ENCODE results near the gene RFX2. TPM values are rescaled to one million over a fixed set of nuclear protein-coding genes. Genes with fewer than 3 reads are reported as not detected.

The RFX2 gene
- 2.9 and 3.8 TPM in 2 replicates for total RNA-seq (2014; rRNA removed; shearing (Covaris generic))

GRCh38 chr19:6110360-6110977 is at the start of gene RFX2:
RFX2 (minus strand) TSS chr19:6110500; CDS start chr19:6047496, 63,004 bp downstream.
- Histone ChIP-seq H3K36me3 (replicated peaks; ENCODE audit: control insufficient read depth, insufficient read depth, low read length) (no peaks in the 10 kb centered on the region), H3K4me3 (ENCODE audit: insufficient read depth, low read depth, low read length) (peak within 1 kb of the TSS; percentile 60), H3K27me3 (ENCODE audit: control insufficient read depth, insufficient read depth, low read length) (peaks cover 24% of the 10 kb centered on the region)
- peak; percentile 99 for DNase-seq

- DNase-seq = no peak
- H3K27me3 ChIP-seq (ENCODE audit: control insufficient read depth, insufficient read depth, low read length) = no peaks in the 10 kb centered on the region
- H3K36me3 ChIP-seq (replicated peaks; ENCODE audit: control insufficient read depth, insufficient read depth, low read length) = no peaks in the 10 kb centered on the region
- no peak overlapping the region for H3K4me3 ChIP-seq (ENCODE audit: insufficient read depth, low read depth, low read length)
These were observed 45.7 kb upstream of the RFX2 start for GRCh38 chr19:6156033-6156432.

- DNase-seq = no peak
- no peaks in the 10 kb centered on the region for H3K27me3 ChIP-seq (ENCODE audit: control insufficient read depth, insufficient read depth, low read length)
- no peaks in the 10 kb centered on the region for H3K36me3 ChIP-seq (replicated peaks; ENCODE audit: control insufficient read depth, insufficient read depth, low read length)
- H3K4me3 ChIP-seq (ENCODE audit: insufficient read depth, low read depth, low read length) = no peak overlapping the region
These were observed 40.0 kb upstream of the RFX2 start for GRCh38 chr19:6150289-6150688.

DNA sequence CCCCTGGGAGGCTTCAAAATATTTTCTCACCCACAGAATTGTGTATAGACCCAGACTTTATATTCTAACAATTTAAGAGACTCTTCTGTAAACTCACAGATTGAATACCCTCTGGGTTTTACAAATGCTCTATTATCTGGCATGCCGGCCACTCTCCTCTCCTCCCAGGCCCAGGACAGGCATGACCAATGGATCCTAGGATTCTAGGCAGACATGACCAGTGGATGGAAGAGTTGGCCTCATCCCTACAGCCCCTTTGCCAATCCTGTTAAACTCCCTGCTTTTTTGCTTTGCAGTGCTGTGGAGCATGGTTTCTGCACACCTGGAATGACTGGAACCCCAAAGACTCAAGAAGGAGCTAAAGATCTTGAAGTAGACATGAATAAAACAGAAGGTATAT is 30.9 kb upstream of the RFX2 start:
- H3K27me3 ChIP-seq (ENCODE audit: control insufficient read depth, insufficient read depth, low read length) = no peaks in the 10 kb centered on the region
- no peaks in the 10 kb centered on the region for H3K36me3 ChIP-seq (replicated peaks; ENCODE audit: control insufficient read depth, insufficient read depth, low read length)
- H3K4me3 ChIP-seq (ENCODE audit: insufficient read depth, low read depth, low read length) = no peak overlapping the region
- no peak for DNase-seq

- no peaks in the 10 kb centered on the region for H3K27me3 ChIP-seq (ENCODE audit: control insufficient read depth, insufficient read depth, low read length)
- DNase-seq = no peak
- H3K36me3 ChIP-seq (replicated peaks; ENCODE audit: control insufficient read depth, insufficient read depth, low read length) = no peaks in the 10 kb centered on the region
- no peak overlapping the region for H3K4me3 ChIP-seq (ENCODE audit: insufficient read depth, low read depth, low read length)
These were observed 28.2 kb upstream of the RFX2 start for GRCh38 chr19:6138511-6138910.

DNA sequence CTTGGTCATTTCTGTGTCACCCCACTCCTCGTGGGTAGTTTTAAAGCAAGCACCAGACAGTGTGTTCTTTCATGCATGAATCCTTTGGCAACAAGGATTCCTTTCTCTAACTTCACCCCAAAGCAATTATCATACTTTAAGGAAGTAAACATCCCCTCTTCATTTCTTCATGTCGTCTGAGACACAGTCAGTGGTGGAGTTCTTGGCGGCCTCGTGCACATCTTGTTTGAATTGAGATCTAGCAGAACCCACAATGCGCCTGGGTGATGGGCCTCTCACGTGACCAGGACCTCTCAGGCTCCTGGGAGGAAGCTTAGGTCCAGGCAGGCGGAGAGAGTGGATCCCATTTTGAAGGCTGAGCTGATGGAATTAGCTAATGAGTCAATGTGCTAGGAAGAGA is 27.8 kb upstream of the RFX2 start:
- H3K36me3 ChIP-seq (replicated peaks; ENCODE audit: control insufficient read depth, insufficient read depth, low read length) = no peaks in the 10 kb centered on the region
- H3K27me3 ChIP-seq (ENCODE audit: control insufficient read depth, insufficient read depth, low read length) = no peaks in the 10 kb centered on the region
- DNase-seq = no peak
- H3K4me3 ChIP-seq (ENCODE audit: insufficient read depth, low read depth, low read length) = no peak overlapping the region

DNA sequence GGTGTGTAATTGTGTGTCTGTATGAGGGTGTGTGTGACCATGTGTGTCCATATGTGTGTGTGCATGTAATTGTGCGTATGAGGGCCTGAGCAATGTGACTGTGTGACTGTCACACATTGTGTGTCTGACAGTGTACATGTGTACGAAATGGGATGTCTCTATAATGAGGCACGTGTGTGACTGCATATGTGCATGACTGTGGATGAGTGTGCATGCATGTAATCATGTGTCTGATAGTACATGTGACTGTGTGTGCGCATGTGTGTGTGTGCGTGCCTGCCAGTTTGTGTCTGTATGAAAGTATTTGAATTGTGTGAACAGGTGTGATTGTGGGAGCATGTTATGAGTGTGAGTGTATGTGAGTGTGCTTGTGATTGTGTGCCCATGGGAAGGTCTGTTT is 22.9 kb upstream of the RFX2 start:
- no peak for DNase-seq

GRCh38 chr19:6132482-6132881 is 22.2 kb upstream of the RFX2 start:
- no peak for DNase-seq
- Histone ChIP-seq H3K36me3 (replicated peaks; ENCODE audit: control insufficient read depth, insufficient read depth, low read length) (no peaks in the 10 kb centered on the region), H3K4me3 (ENCODE audit: insufficient read depth, low read depth, low read length) (no peak overlapping the region), H3K27me3 (ENCODE audit: control insufficient read depth, insufficient read depth, low read length) (no peaks in the 10 kb centered on the region)

More for the DNA sequence above, 22.9 kb upstream of the RFX2 start:
- H3K36me3 ChIP-seq (replicated peaks; ENCODE audit: control insufficient read depth, insufficient read depth, low read length) = no peaks in the 10 kb centered on the region
- H3K27me3 ChIP-seq (ENCODE audit: control insufficient read depth, insufficient read depth, low read length) = no peaks in the 10 kb centered on the region
- H3K4me3 ChIP-seq (ENCODE audit: insufficient read depth, low read depth, low read length) = no peak overlapping the region

DNA sequence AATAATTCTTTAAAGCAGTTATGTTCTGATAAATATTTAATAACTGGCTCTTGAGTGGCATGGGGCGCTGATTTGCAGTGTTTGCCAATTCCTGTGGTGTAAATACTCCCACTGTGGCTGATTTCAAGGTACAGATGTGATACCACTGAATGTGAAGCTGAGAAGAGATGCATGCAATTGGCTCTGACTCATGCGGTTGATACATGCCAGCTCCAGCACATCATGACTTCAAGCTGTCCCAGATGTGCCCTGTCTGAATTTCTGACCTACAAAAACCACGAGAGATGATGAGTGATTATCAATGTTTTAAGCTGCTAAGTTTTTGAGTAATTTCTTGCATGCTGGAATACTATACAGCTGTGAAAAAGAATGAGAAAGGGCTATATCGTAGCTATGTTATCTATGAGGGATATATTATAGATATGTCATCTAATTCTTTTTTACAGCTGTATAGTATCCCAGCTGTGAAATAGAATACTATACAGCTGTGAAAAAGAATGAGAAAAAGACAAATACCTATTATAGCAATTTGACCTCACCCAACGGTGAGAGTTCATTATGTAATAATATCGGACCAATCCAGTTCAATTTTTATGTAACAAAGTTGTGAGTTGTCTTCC is 17.5 kb upstream of the RFX2 start:
- Histone ChIP-seq H3K36me3 (replicated peaks; ENCODE audit: control insufficient read depth, insufficient read depth, low read length) (no peaks in the 10 kb centered on the region), H3K27me3 (ENCODE audit: control insufficient read depth, insufficient read depth, low read length) (no peaks in the 10 kb centered on the region), H3K4me3 (ENCODE audit: insufficient read depth, low read depth, low read length) (no peak overlapping the region)
- no peak for DNase-seq

- DNase-seq = peak; percentile 52
- Histone ChIP-seq H3K27me3 (ENCODE audit: control insufficient read depth, insufficient read depth, low read length) (no peaks in the 10 kb centered on the region), H3K36me3 (replicated peaks; ENCODE audit: control insufficient read depth, insufficient read depth, low read length) (no peaks in the 10 kb centered on the region), H3K4me3 (ENCODE audit: insufficient read depth, low read depth, low read length) (no peak overlapping the region)
These were observed 16.2 kb upstream of the RFX2 start for GRCh38 chr19:6126335-6126974.

GRCh38 chr19:6125571-6125989 is 15.3 kb upstream of the RFX2 start:
- Histone ChIP-seq H3K36me3 (replicated peaks; ENCODE audit: control insufficient read depth, insufficient read depth, low read length) (no peaks in the 10 kb centered on the region), H3K4me3 (ENCODE audit: insufficient read depth, low read depth, low read length) (no peak overlapping the region), H3K27me3 (ENCODE audit: control insufficient read depth, insufficient read depth, low read length) (no peaks in the 10 kb centered on the region)
- DNase-seq = peak; percentile 74

DNA sequence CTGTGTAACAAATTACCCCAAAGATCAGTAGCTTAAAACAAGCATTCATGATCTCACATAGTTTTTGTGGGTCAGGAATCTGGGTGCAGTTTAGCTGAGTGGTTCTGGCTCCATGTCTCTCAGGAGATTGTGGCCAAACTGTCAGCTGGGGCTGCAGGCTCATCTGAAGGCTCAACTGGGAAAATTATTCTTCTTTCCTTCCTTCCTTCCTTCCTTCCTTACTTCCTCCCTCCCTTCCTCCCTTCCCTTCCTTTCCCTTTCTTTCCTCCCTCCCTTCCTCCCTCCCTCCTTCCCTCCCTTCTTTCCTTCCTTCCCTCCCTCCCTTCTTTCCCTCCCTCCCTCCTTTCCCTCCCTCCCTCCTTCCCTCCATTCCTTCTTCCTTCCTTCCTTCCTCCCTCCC is 8.7 kb upstream of the RFX2 start:
- no peak overlapping the region for H3K4me3 ChIP-seq (ENCODE audit: insufficient read depth, low read depth, low read length)
- no peaks in the 10 kb centered on the region for H3K27me3 ChIP-seq (ENCODE audit: control insufficient read depth, insufficient read depth, low read length)
- no peaks in the 10 kb centered on the region for H3K36me3 ChIP-seq (replicated peaks; ENCODE audit: control insufficient read depth, insufficient read depth, low read length)
- DNase-seq = no peak

- Histone ChIP-seq H3K4me3 (ENCODE audit: insufficient read depth, low read depth, low read length) (no peak overlapping the region), H3K36me3 (replicated peaks; ENCODE audit: control insufficient read depth, insufficient read depth, low read length) (no peaks in the 10 kb centered on the region), H3K27me3 (ENCODE audit: control insufficient read depth, insufficient read depth, low read length) (no peaks in the 10 kb centered on the region)
- DNase-seq = no peak
These were observed 7.7 kb upstream of the RFX2 start for GRCh38 chr19:6118043-6118442.

- DNase-seq = no peak
- Histone ChIP-seq H3K36me3 (replicated peaks; ENCODE audit: control insufficient read depth, insufficient read depth, low read length) (no peaks in the 10 kb centered on the region), H3K4me3 (ENCODE audit: insufficient read depth, low read depth, low read length) (no peak overlapping the region), H3K27me3 (ENCODE audit: control insufficient read depth, insufficient read depth, low read length) (no peaks in the 10 kb centered on the region)
These were observed 7.2 kb upstream of the RFX2 start for GRCh38 chr19:6117534-6117933.

GRCh38 chr19:6116749-6117430 is 6.6 kb upstream of the RFX2 start:
- Histone ChIP-seq H3K4me3 (ENCODE audit: insufficient read depth, low read depth, low read length) (no peak overlapping the region), H3K36me3 (replicated peaks; ENCODE audit: control insufficient read depth, insufficient read depth, low read length) (no peaks in the 10 kb centered on the region), H3K27me3 (ENCODE audit: control insufficient read depth, insufficient read depth, low read length) (no peaks in the 10 kb centered on the region)
- no peak for DNase-seq
